NOMO-1 (cell line): ENCODE data around the gene EOGT.

Experiments used
- DNase-seq, 2 experiments: peaks; one replicate each; lab custom pipeline; 2025; ENCODE audit not compliant: unreplicated experiment in 2 of 2; lab: John Stamatoyannopoulos, UW

Gene EOGT

DNA sequence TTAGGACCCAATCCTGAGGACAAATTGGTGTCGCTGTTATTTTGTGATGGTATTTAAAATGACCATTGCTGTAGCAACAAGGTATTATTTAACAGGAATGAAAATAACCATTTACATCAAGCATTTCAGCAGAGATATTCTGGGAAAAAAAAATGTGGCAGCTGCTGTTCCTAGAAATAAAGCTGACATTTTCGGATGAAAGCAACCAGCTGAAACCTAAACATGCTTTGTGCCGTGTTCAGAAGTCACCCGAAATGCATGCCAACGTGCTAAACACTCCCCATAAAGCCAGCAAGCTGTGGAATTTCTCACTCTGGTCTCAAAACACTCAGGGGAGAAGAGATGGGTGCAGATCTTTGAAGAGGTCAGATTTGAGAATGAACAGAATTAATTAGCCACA is 49.6 kb downstream of the EOGT start:
- DNase-seq: no peak

GRCh38 chr3:68963376-68963775 is 50.1 kb downstream of the EOGT start:
- DNase-seq: no peak

DNA sequence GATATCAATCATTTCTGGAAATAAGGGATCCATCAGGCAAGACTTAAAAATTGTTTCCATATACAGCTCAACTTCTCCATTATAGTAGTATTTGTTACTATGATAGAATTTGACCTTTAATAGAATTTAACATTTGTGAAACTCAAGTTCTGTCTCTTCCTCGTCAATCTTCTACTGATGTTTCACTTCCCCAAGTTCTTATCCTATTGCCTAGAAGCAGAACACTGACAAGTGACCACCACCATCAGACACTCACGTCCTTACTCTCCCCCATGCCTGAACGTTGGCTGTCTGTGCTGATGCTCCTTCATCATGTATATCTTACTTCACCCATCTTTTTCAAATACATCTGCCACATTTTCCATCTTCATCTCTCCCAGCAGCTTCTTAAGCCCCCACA is 54.6 kb downstream of the EOGT start:
- DNase-seq: no peak

- no peak for DNase-seq
Observed at GRCh38 chr3:68957895-68958294, 55.6 kb downstream of the EOGT start.

DNA sequence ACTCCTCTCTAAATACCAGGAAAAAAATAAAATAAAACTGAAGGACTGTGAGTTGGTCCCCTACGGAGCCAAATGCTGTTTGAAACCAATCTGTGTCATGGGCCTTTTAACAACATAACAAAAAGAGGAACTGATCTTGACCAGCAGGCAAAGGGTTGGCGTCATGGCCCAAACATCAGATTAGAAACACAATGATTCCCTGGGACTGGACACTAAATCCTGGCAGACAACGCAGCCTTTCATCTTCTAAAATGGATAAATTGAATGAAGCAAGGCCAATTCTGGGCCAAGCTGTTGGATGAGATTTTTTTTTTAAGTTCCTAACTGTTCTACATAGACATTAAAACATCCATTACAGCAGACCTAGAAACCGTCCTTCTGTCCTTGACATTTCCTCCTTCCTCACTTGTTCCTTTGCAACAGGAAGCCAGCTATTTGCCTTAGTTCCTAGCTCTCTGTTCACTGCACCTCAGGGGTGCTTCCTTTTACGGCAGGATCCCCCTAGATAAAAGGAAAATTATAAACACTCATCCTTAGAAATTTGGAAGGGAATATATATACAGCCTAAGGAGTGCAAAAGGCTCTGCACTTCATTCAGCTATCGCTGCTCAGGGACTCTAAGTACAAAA is 59.6 kb downstream of the EOGT start:
- DNase-seq: peak; percentile 5 to 39

- DNase-seq: no peak
Observed at GRCh38 chr3:68945225-68945624, 68.3 kb downstream of the EOGT start.

GRCh38 chr3:68943753-68944500 is 69.6 kb downstream of the EOGT start:
- DNase-seq: no peak

GRCh38 chr3:68941055-68941454 is 72.4 kb downstream of the EOGT start:
- no peak for DNase-seq

GRCh38 chr3:68936856-68937255 is 76.6 kb downstream of the EOGT start:
- DNase-seq: no peak

- no peak for DNase-seq
Observed at GRCh38 chr3:68935778-68936177, 77.7 kb downstream of the EOGT start.

DNA sequence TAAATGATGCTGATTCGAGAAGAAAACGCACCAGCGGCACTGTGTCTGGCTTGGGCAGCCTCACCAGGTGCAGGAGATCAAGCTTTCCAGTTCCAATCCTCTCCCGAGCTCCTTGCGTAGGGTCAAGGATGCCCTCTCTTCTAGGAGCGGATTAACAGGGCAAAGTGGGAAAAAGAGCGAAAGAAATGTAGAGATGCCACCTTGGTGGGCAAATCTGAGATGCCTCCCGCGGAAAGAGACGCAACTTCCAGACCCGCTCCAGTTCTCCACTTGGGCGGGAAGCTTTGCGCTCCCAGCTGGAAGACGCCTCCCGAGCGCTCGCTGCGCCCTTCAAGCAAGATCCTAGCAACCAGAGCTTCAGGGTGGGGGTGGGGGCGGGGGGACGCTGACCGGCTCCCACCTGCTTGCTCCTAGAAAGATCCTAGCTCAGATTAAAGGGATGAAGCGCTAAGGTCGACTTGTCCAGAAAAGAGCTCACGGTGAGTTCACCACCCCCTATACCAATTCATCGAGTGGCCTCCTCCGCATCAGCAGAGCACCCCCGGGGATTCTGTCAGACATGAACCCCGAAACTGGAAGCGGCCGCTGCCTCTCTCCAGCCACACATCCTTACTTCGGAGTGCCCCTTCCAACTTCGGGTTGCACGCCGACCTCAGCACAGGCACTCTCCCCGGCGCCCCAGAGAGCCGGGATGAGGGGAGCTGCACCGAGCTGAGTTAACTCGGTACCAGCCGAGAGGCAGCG is 81.9 kb downstream of the EOGT start:
- DNase-seq: no peak
